H1 (cell line): ENCODE measurements around the gene ADGRD2. TPM values are rescaled to one million over a fixed set of nuclear protein-coding genes. Genes with fewer than 3 reads are reported as not detected.
A peak's percentile ranks its signal among the peaks of the same experiment; 100 is the strongest.

Experiments used
- CHD1 ChIP-seq: IDR thresholded peaks from 2 replicates; pipeline ENCODE4 v1.6.1; 2012; ENCODE audit warnings: low read depth, low read length, improper control_type of control experiment
- CTBP2 ChIP-seq: IDR thresholded peaks from 2 replicates; pipeline ENCODE4 v1.7.0; 2011; ENCODE audit warnings: borderline replicate concordance, mild to moderate bottlenecking, moderate library complexity, mixed read lengths, low read length; ENCODE audit not compliant: insufficient read depth, insufficient read length
- GABPA ChIP-seq: IDR thresholded peaks from 2 replicates; pipeline ENCODE4 v1.6.1; 2011; ENCODE audit warnings: mild to moderate bottlenecking, low read length, moderate library complexity, borderline replicate concordance; ENCODE audit not compliant: insufficient read depth
- JUN ChIP-seq: IDR thresholded peaks from 2 replicates; pipeline ENCODE4 v1.6.1; 2011; ENCODE audit warnings: low read depth, mild to moderate bottlenecking, improper control_type of control experiment, low read length
- KDM4A ChIP-seq: IDR thresholded peaks from one replicate; pipeline ENCODE4 v1.7.1; 2012; ENCODE audit warnings: low read depth, mild to moderate bottlenecking, moderate library complexity, low read length, inconsistent platforms; ENCODE audit not compliant: severe bottlenecking
- POU5F1 ChIP-seq: IDR thresholded peaks from 2 replicates; pipeline ENCODE4 v1.6.1; 2011; ENCODE audit warnings: low read depth, mild to moderate bottlenecking, low read length, moderate library complexity
- RFX5 ChIP-seq: IDR thresholded peaks from 2 replicates; pipeline ENCODE4 v1.6.1; 2011; ENCODE audit warnings: low read depth, low read length, improper control_type of control experiment, borderline replicate concordance
- RXRA ChIP-seq: IDR thresholded peaks from 2 replicates; pipeline ENCODE4 v1.6.1; 2011; ENCODE audit warnings: low read depth, mild to moderate bottlenecking, low read length, moderate library complexity; ENCODE audit not compliant: insufficient read depth
- SIN3A ChIP-seq, 2 experiments: IDR thresholded peaks in 1 of 2; conservative IDR thresholded peaks in 1 of 2; 2 replicates each; pipeline ENCODE4 v1.6.1; 2011 to 2012; ENCODE audit warnings: low read length in 2 of 2, improper control_type of control experiment in 1 of 2, low read depth in 1 of 2, mild to moderate bottlenecking in 1 of 2
- SIRT6 ChIP-seq: IDR thresholded peaks from one replicate; pipeline ENCODE4 v1.7.1; 2012; ENCODE audit warnings: low read length, inconsistent platforms
- SIX5 ChIP-seq: IDR thresholded peaks from 2 replicates; pipeline ENCODE4 v1.6.1; 2011; ENCODE audit warnings: mild to moderate bottlenecking, low read depth, low read length
- SP1 ChIP-seq: IDR thresholded peaks from 2 replicates; pipeline ENCODE4 v1.6.1; 2011; ENCODE audit warnings: low read depth, low read length
- SUZ12 ChIP-seq: fragments of 200-600 bp; sonication (generic); IDR thresholded peaks from 2 replicates; pipeline ENCODE4 v1.6.1; 2012; ENCODE audit warnings: mild to moderate bottlenecking, inconsistent platforms, low read length, moderate library complexity, mixed read lengths
- TAF7 ChIP-seq: optimal IDR thresholded peaks from 2 replicates; pipeline ENCODE3; 2011; ENCODE audit warnings: low read depth, mild to moderate bottlenecking, inconsistent platforms, low read length, moderate library complexity, borderline replicate concordance
- polyA plus RNA-seq, 7 experiments: library from polyadenylated mRNA; depleted of rRNA in 3 of 7; stranded (reverse) in 5 of 7; unstranded in 2 of 7; fragments of >200 nt in 5 of 7; fragments of 200-250 nt in 2 of 7; gene quantifications; 1 replicate in 5 of 7; 2 replicates in 1 of 7; 4 replicates in 1 of 7; pipeline versions ENCODE4 v1.2.1 to v1.2.3, GENCODE V29; 2011 to 2013; ENCODE audit warnings: missing spikeins in 2 of 7, mixed read lengths in 2 of 7
- total RNA-seq: library from RNA; stranded (reverse); fragmentation: NEBNext Ultra II Directional; extraction: Animal tissue kit (Norgen Biotek cat#: 25700); gene quantifications from 2 replicates; pipeline ENCODE4 v1.2.1, GENCODE V29; 2021
- TF ChIP-seq, protein P1 (sequence below): IDR thresholded peaks from 2 replicates; pipeline ENCODE4 v1.6.1; 2012; ENCODE audit warnings: inconsistent platforms
- TF ChIP-seq, protein P2 (sequence below), 3 experiments: IDR thresholded peaks; 1 replicate in 2 of 3; 2 replicates in 1 of 3; pipeline versions ENCODE4 v1.5.1 to v1.6.1; 2011; ENCODE audit warnings: low read length in 3 of 3, mild to moderate bottlenecking in 3 of 3, inconsistent platforms in 2 of 3, low read depth in 1 of 3, moderate library complexity in 1 of 3; ENCODE audit not compliant: insufficient read depth in 1 of 3; ENCODE audit errors: control extremely low read depth in 1 of 3
- TF ChIP-seq, protein P3 (sequence below): IDR thresholded peaks from 2 replicates; pipeline ENCODE4 v1.6.1; 2012; ENCODE audit warnings: inconsistent platforms

ADGRD2 gene
- total and polyA plus RNA-seq, 2 of the 8 experiments (the other 6 are each of a cell fraction or from before 2014, with no cell fraction given): 0.41 to 1.4 TPM

DNA sequence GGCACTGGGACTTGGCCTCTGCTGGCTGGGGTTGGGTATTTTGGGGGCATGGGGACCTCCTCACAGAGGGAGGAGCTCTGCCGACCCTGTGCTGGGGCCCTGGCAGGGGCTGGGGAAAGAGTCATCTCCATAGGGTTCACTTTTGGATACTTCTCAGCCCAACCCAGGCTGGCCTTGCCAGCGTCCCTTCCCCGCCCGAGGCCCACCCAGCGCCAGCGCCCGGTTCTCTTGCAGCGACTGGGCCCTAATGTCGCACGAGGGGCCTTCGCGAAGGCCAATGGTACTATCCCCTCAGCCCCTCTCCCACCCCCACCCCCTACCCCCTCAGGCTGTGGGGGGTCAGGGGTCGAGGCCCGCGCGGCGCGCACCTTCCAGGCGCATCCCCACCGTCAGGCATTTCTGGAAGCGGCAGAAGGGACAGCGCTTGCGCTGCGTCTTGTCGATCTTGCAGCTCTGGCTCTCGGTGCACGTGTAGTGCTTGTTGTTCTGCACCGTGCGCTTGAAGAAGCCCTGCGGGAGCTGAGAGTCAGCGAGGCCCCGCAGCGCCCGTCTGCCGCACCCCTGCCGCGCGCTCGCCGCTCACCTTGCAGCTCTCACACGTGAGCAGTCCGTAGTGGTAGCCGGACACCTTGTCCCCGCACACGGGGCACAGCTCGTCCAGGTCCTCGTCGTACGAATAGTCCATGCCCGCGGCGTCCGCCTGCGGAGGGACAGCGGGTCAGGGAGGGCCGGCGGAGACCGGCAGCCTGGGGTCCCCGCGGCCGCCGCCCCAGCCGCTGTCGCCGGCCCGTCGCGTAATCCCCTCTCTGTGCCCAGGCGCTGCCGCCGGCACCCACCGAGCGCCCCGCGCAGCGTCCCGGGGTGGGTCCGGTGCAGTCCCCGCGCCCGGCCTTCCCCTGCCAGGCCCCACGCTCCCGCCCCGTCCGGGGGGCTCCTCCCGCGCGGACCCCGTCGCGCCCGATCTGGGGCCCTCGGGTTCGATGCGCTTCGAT lies 52.8 kb downstream of the ADGRD2 start (continued):
- TF ChIP-seq, protein P1, sequence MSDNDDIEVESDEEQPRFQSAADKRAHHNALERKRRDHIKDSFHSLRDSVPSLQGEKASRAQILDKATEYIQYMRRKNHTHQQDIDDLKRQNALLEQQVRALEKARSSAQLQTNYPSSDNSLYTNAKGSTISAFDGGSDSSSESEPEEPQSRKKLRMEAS: peak; percentile 97
- TF ChIP-seq TAF7 (no peak), KDM4A (peak; percentile 49), CHD1 (no peak), CTBP2 (no peak), SP1 (no peak), SIRT6 (no peak), RXRA (no peak), SUZ12 (no peak; the same call in none of the 2 replicates), POU5F1 (no peak), GABPA (no peak; the same call in 1 of the 2 replicates), JUN (no peak), SIN3A (conservative IDR thresholded peaks at IDR 0.05 in 1 of 2, IDR thresholded peaks at IDR 0.05 in 1 of 2; ENCODE audit: low read depth in 1 of 2, low read length in 2 of 2) (no peak), RFX5 (no peak), SIX5 (no peak)
- TF ChIP-seq, protein P2, sequence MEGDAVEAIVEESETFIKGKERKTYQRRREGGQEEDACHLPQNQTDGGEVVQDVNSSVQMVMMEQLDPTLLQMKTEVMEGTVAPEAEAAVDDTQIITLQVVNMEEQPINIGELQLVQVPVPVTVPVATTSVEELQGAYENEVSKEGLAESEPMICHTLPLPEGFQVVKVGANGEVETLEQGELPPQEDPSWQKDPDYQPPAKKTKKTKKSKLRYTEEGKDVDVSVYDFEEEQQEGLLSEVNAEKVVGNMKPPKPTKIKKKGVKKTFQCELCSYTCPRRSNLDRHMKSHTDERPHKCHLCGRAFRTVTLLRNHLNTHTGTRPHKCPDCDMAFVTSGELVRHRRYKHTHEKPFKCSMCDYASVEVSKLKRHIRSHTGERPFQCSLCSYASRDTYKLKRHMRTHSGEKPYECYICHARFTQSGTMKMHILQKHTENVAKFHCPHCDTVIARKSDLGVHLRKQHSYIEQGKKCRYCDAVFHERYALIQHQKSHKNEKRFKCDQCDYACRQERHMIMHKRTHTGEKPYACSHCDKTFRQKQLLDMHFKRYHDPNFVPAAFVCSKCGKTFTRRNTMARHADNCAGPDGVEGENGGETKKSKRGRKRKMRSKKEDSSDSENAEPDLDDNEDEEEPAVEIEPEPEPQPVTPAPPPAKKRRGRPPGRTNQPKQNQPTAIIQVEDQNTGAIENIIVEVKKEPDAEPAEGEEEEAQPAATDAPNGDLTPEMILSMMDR (IDR thresholded peaks at IDR 0.05; ENCODE audit: control extremely low read depth in 1 of 3, insufficient read depth in 1 of 3, low read depth in 1 of 3, low read length in 3 of 3): no peak
- TF ChIP-seq, protein P3, sequence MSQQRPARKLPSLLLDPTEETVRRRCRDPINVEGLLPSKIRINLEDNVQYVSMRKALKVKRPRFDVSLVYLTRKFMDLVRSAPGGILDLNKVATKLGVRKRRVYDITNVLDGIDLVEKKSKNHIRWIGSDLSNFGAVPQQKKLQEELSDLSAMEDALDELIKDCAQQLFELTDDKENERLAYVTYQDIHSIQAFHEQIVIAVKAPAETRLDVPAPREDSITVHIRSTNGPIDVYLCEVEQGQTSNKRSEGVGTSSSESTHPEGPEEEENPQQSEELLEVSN: peak; percentile 91
- TF ChIP-seq, all 59 proteins: peak for 3
